GM18498 (cell line): ENCODE data around the gene RAB9B.
A peak's percentile ranks its signal among the peaks of the same experiment; 100 is the strongest.
"Not testable (repeated sequence)": the region's sequence is repeated elsewhere in the genome, so short reads cannot be mapped to it uniquely, and the experiment has no call there.

ENCODE experiments used
- ATAC-seq: cut with Tn5 transposase; IDR thresholded peaks from one replicate; pipeline ENCODE4 v1.9.1; 2021; ENCODE audit warnings: mild to moderate bottlenecking, moderate library complexity; ENCODE audit not compliant: unreplicated experiment

Gene RAB9B

GRCh38 chrX:103817101-103817500, 15.0 kb downstream of the RAB9B start:
- not testable (repeated sequence) for ATAC-seq

- ATAC-seq: no peak
These were observed 20.2 kb downstream of the RAB9B start for GRCh38 chrX:103811858-103812257.

- no peak for ATAC-seq
These were observed 25.1 kb downstream of the RAB9B start for GRCh38 chrX:103806862-103807474.

GRCh38 chrX:103805860-103806259, 26.2 kb downstream of the RAB9B start:
- no peak for ATAC-seq

DNA sequence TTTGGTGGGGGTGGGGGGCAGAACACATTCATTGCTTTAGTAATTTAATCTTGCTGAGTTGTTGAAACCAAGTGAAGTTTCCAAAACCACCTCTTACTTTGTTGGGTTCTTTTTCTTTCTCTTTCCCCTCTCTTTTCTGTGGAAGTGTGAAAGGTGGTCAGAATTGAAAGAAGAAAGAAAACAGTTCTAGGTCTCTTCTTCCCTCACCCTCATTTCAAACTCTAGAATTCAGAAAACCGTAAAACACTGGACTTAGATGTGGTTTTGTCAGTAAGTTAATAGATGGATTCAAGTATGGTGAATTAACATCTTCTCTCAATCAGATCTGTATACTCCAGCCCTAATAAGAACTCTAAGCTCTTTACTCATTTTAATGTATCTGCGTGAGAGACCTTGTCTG, 31.7 kb downstream of the RAB9B start:
- no peak for ATAC-seq

DNA sequence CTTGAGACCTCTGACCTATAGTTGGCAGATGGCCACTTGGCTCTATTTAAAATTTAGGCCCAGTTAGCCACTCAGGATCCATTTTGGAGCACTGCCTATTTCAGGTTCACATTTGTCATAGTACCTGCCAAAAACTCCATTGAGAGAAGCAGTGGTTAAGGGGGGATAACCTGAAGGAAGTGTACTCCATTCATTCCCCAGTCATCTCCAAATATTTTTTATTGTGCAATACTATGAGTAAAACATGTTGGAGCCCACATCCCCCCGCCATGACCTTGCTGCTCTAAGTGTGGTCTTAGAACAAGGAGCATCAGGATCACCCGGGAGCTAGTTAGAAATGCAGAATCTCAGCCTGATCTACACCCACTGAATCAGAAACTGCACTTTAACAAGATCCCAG, 34.4 kb downstream of the RAB9B start:
- no peak for ATAC-seq

DNA sequence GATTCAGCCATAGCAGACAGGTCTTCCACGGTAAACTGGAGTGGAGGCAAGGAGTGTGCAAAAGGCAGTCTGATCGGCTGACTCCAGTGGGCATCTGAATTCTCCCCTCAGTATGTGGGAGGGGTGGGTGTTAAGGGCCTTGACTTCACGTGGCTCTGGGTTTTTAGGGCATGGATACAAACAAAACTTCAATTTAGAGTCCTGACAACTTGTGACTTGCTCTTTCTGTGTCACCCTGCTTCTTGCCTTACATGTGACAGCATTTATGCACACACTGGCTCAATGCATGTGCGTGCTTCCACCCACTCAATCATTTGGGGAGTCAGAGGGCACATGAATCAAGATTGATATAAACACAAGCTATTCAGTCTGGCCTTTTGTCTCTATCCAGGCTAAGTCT, 37.9 kb downstream of the RAB9B start:
- ATAC-seq: no peak

DNA sequence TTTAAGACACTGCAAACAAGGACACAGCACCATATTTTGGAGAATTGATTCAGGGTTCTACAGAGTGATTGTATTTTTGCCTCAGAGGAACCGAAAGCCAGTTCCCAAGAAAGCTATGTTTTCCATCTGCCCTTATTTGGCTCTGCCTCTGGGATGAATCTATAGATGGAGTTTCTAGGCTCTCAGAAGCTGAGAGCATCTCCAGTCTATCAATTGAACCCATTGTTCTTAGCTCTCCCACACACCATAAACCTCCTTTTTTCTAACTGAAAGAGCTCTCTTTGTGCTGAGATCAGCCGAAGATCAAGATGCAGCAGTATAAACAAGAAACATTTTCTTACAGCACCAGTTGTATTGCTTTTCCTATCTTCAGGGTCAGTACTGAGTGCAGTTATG, 38.5 kb downstream of the RAB9B start:
- no peak for ATAC-seq

DNA sequence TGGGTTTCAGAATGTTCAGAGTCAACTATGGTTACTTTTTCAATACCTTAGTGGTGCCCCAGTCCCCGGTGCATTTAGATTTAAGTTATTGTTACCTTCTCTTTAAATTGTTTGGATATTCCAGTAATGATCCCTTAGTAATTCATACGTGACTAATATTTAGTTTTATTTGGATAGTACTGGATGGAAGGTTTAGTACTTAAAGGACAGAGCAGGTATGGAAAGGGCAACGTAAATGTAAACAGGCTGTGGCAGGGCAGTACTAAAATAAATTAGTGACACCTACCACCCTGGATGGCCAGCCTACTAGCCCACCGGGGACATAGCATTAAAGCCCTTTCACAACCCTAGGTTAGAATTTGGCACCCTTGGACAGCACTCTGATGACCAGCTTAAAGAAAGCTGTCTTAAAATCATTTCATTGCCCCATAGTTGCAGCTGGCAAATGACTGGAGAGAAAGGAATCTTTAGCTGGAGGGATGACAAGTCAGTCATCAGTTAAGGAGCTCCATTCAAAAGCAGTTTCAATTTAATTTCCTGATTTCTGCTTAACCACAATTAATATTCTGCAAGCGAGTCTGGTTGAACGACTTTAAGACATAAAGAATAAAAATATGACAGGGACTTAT, 39.0 kb downstream of the RAB9B start:
- no peak for ATAC-seq

- ATAC-seq: no peak
These were observed 40.1 kb downstream of the RAB9B start for GRCh38 chrX:103791826-103792485.

GRCh38 chrX:103791228-103791627, 40.8 kb downstream of the RAB9B start:
- ATAC-seq: no peak

DNA sequence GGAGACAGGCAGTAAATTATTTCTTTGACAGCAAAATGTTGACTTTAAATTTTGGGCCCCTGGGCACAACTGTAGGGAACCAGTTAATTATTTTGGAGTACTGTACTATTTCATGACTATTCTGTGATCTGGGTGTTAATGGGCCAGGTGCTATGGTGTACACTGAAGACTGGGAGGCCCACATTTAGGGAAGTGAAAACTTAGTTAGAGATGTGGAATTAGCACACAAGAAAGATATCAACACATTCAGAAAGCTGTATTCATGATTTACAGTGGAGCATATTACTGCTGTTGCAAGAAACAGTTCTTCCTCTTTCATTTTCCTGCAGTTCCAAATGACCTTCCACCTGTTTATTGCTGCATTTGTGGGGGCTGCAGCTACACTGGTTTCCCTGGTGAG, 43.1 kb downstream of the RAB9B start:
- peak; percentile 94 for ATAC-seq

DNA sequence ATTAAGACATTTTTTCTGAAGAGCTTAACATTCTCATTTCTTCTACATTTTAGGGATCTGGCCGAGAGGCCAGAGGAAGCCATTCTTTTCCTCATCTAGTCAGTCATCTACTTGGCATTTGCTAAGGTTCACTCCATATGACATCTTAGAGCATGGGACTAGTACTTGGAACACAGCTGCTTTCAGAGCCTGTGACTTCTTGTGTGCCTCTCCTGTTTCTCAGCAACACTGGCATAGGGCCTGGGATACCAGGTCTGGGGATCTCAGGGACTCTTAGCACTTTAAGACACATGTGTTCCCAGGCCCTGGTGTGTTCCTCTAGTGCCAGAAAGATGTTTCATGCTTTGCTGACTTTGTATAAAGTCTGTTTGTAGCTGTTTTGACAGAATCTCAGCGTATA, 48.1 kb downstream of the RAB9B start:
- no peak for ATAC-seq

DNA sequence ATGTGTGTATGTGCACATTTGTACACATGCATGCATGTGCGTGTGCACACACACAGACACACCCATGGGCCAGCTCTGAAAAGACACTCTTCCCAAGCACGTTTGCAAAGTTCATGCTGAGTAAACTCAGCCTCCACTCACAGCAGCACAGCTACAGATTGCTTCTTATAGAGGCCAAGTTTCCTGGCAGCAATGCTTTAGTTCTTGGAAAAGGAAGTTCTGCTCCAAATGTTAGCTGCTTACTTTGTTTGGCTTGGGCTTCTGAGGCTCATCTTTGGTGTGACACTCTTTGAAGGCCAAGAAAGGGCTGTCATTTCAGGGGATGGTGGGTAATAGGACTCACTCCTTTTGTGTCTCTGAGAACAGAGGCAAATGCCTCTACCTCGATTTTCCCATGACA, 48.9 kb downstream of the RAB9B start:
- no peak for ATAC-seq

DNA sequence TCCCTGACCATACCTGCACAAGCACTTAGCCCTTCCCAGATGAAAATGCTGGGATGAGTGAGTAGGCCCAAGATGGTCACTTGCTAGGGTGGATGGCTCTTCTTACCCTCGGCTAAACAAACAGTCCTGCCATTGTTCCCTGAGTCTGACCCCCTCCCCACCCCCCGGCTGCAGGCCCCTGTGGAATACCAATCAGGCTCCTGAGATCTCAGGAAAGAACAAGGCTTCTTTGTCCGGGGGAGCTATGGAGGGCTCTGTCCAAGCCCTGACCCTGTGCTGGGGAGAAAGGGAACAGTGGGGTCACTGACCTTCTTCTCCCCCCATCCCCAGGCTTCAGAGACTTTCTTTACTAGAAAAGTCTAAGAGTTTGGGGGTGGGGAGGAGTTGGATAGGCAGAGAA, 49.4 kb downstream of the RAB9B start:
- ATAC-seq: no peak

DNA sequence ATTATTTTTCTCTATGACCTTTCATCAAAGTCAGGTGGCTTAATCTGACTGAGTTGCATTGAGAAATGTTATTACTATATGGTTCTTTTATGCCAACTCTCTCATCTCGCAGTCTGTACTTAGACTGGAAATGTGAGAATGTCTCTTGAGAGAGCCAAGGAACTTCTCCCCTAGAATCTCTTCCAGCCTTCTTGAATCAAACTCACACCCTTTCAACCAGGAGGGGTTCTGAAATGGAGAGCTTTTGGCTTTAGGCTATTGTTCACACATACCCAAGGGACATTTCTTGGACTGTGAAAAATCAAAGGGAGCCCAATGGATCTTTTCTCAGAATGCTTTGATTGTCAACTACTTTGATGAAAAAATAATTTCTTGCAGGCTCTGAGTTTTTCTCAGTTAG, 50.4 kb downstream of the RAB9B start:
- no peak for ATAC-seq

- no peak for ATAC-seq
These were observed 51.0 kb downstream of the RAB9B start for GRCh38 chrX:103781062-103781402.

GRCh38 chrX:103780336-103781061, 51.6 kb downstream of the RAB9B start:
- no peak for ATAC-seq

DNA sequence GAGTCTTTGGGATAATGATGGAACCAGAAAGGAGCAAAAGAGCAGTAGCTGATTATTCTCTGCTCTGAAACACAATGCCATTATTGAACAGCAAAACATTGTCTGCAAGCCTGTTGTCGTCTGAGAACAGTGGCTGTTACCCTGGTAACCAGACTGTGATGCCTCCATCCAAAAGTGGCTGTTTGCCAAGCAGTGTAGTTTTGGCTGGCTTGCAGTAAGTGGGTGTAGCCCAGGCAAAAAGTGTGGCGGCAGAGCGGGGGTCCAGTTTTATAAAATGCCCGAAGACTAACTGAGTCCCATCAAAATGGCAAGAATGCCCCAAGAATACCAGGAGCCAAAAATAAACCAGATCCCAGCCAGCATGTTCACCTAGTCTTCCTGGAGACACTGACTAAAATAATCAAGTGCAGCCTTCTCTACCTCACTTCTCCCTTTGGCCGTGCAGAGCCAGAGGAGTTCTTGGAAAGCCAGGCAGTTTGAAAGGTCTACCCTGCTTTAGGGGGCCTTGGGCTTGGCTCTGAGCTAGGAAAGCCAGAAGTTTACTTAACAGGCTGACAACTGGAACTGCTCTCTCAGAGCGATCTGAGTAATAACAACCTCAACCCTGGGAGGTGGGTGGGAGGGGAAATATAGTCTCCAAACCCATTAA, 52.8 kb downstream of the RAB9B start:
- ATAC-seq: no peak

GRCh38 chrX:103776546-103776945, 55.5 kb downstream of the RAB9B start, which contains the start of gene PLP1:
Gene PLP1 (plus strand): TSS chrX:103776840. CDS start chrX:103776996, 156 bp downstream.
- ATAC-seq: no peak

GRCh38 chrX:103774070-103774642, 57.9 kb downstream of the RAB9B start:
- no peak for ATAC-seq
